ENCODE measurements around the gene CTIF. TPM values are rescaled to one million over a fixed set of nuclear protein-coding genes. Genes with fewer than 3 reads are reported as not detected.

Gene CTIF
- total RNA-seq, 1 experiment from 2014 or later = 8.2 TPM

DNA sequence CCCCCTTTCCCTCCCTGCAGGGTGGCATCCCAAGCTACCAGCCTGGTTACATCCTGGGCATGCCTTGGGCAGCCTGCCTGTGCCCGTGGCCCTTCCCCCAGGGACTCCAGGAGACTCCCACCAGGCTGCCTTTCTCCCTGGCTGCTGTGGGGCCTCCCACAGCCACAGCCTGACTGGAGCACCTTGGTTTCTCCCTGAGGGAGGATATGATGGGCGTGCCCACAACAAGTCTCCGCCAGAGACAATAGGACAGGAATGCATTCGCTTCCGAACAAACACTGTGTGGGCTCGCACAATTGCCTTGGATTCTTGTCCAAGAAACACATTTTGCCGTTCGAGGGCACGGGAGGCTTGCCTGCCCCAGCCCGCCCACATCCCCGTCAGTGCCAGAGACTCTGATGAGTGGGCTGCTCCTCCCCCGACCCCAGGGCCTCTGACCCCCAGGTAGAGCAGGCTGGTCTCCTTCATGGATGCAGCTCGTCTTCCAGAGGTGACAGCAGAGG, 309.9 kb downstream of the CTIF start:
- DNase-seq (ENCODE audit: low read depth) = peak; percentile 74

GRCh38 chr18:48850822-48851598, 312.2 kb downstream of the CTIF start:
- no peak for DNase-seq (ENCODE audit: low read depth)

- DNase-seq (ENCODE audit: low read depth) = no peak
Observed at GRCh38 chr18:48851599-48851960, 312.7 kb downstream of the CTIF start.

GRCh38 chr18:48852292-48852691, 313.5 kb downstream of the CTIF start:
- DNase-seq (ENCODE audit: low read depth) = no peak

DNA sequence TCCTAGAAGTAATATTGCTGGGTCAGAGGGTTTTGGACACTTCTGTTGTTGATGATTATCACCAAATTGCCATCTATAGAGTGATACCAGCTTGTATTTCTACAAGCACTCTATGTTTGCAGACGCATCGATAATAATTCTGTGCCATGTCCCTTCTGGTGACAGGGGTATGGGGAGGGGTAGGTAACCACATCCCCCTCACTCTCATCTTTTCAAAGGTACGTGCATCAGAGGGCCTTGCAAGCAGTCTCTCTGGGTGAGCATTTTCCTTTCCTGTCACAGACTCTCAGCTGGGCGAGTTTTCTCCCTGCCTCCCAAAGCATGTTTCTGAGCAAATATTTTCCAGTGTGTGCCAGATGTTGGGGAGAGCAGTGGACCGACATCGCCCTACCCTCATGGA, 314.0 kb downstream of the CTIF start:
- no peak for DNase-seq (ENCODE audit: low read depth)

GRCh38 chr18:48853588-48853987, 314.8 kb downstream of the CTIF start:
- no peak for DNase-seq (ENCODE audit: low read depth)

- DNase-seq (ENCODE audit: low read depth) = no peak
Observed at GRCh38 chr18:48854780-48855179, 315.9 kb downstream of the CTIF start.

DNA sequence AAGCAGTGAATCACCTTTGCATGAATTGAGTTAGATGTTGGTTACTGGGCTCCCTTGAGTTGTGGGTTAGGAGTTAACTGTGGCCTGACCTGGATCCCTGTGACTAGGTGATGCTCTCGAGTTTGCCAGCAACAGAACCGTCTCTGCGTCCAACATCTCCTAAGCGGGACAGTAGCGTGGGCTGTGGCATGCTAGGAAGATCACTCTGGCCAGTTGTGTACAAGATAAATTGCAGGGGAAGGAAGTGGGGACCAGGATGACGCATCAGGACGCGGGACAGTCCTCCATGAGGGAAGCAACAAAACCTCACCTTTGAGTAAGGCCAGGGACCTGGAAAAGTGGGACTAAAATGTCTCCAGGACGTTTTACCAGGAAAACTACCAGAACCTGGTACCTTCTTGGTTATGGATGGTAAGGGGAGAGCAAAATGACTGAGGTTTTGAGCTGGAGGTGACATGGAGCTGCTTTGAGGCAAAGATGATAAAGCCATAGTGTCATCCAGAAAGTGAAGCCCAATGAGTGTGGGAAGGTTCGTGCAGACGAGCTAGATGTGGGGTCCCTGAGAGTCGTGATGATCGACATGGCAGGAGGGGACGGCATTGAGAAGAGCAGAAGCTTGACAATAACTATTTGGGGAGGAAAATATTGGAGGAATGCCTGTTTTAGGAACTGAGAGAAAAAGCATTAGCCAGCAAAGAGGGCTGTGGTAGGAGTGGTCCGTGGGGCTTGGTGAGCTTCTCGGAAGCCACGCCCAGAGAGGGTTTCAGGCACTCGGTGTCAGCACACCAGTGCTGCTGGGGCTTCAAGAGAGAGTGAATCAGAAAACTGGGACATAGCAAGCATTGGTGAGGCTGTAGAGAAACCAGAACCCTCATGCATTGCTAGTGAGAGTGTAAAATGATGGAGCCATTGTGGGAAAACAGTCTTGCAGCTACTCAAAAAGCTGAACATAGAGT, 316.9 kb downstream of the CTIF start:
- no peak for DNase-seq (ENCODE audit: low read depth)

DNA sequence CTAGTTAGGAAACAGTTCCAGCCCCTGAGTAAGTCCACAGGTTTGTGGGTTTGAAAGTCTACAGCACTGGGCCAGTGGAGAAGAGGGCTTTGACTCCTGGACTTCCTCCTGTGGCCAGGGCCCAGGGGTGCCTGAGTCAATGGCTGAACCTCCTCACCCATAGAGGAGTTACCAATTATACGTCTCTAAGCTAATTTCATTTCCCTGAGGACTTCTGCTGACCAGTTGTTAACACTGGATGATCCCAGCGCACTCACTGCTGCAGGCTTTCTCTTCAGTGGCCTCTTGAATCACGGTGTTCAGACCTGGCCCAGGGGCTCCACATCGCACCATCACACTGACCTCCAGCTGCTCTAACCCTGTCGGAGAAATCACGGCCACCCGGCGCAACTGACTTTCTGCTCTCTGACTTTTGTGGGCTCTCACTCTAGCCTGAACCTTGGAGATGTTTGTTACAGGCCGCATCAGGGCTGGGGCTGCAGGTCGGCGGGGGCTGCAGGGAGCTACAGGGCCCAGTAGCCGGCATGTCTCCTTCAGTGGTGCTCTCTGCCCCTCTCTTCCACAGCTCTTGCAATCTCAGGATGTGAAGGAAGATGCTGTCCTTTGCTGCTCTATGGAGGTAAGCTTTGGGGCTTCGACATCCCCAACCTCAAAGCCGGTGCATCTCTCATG, 318.3 kb downstream of the CTIF start:
- DNase-seq (ENCODE audit: low read depth) = no peak

- no peak for DNase-seq (ENCODE audit: low read depth)
Observed at GRCh38 chr18:48858676-48859075, 319.8 kb downstream of the CTIF start.

- no peak for DNase-seq (ENCODE audit: low read depth)
Observed at GRCh38 chr18:48859311-48860268, 320.8 kb downstream of the CTIF start.

DNA sequence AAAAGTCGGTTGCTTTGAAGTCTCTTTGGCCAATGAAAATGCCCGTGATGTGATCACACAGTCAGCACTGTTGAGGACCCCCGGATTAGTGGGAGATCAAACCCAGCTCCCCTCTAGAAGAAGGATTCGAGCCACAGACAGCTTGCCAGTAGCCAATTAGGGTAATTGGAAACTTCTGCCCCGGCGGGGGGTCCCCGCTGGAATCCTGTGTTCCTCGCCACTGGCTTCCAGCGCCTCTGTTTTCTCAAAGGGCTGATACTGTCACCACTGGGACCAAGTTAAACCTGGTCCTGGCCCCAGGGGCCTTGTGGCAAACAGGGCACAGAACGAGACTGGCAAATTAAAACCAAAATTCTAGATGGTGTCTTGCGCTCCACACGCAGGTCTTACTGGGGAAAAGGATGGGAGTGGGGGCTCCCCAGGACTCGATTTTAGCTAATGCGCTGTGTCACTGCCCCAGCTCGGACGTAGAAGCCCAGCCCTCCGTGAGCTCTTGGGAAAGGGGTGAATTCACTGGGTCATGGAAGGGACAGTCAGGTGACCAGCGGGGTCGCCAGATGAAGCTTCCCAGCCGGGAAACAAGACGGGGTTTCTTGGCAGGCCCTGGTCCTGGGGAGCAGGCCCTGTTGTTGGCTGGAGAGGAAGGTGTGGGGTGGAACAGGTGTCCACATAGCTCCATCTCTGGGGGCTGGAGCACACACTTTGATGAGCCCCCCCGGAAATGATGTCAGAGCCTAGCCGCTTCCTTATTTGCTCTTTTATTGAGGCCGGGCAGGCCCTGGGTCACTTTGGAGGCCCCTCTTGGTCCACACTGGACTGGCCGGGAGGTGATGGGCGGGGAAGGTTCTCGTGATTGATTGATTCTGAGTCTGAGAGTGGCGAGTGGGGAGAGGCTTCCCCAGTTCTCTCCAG, 321.7 kb downstream of the CTIF start:
- DNase-seq (ENCODE audit: low read depth) = no peak

- no peak for DNase-seq (ENCODE audit: low read depth)
Observed at GRCh38 chr18:48861181-48861708, 322.4 kb downstream of the CTIF start.

GRCh38 chr18:48862132-48862531, 323.3 kb downstream of the CTIF start:
- DNase-seq (ENCODE audit: low read depth) = no peak

- no peak for DNase-seq (ENCODE audit: low read depth)
Observed at GRCh38 chr18:48862678-48863270, 323.9 kb downstream of the CTIF start.

DNA sequence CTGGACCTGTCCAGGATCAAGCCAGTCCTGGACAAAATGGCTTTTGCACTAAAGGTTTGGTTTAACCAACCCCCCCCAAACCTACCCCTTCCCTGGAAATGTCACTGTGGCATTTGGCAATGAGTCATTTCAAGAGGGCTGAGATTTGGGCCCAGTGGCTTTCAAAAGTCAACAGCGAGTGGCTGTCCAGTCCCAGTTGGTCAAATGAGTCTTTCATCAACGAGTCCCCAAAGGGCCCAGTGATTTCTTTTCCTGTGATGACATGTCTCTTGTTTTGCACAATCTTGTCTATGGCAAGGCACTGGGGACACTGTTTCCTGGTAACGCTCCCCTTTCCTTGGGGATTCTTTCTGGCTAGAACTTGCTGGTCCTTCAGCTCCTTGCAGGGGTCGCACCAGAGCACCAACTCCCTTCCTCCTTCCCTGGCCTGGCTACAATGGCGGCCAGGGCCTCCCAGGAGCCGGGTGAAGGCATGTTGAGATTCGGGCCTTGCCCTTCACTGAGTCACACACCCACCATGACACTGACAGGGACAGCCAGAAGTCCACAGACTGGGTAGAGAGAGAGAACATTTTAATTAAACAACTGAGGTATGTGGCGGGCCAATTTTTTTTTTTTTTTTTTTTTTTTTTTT, 324.7 kb downstream of the CTIF start:
- no peak for DNase-seq (ENCODE audit: low read depth)

GRCh38 chr18:48864876-48865275, 326.0 kb downstream of the CTIF start:
- DNase-seq (ENCODE audit: low read depth) = no peak

DNA sequence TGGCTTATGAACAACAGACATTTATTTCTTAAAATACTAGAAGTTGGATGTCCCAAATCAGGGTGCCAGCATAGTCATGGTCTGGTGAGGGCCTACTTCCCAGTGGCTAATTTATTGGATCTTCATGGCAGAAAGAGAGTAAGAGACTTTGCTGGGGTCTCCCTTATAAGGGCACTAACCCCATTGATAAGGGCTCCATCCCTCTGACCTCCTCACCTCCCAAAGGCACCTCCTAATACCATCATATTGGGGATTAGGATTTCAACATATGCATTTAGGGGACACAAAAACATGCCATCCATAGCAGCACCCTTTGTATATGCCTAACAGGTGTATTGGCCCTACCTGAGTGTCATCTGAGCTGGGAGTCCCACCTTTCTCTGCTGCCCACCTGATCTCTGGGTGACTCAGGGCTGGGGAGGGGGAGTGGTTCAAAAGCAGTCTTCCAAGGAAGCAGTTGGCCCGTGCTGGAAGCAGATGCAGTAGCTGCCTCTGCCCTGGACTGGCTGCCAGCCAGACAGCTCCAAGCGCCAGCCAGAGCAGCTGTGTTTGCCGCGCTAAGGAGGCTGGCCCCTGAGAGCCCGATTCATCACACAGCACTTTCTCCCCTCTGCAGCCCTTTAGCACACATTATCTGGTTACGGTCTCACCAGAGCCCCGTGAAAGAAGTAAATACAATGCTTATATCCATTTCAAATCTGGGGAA, 327.4 kb downstream of the CTIF start:
- DNase-seq (ENCODE audit: low read depth) = peak; percentile 43
